CD4-positive, alpha-beta T cell treated with Interleukin-2 at 100 ng/mL for 4 hours (primary cell): Measurements from ENCODE around the gene ATM.
A peak's percentile ranks its signal among the peaks of the same experiment; 100 is the strongest.
"Not testable (repeated sequence)": the region's sequence is repeated elsewhere in the genome, so short reads cannot be mapped to it uniquely, and the experiment has no call there.

Source experiments
- DNase-seq: peaks from one replicate; pipeline ENCODE4 v3.0.0-alpha.2; 2020; ENCODE audit warnings: low spot score

ATM gene

DNA sequence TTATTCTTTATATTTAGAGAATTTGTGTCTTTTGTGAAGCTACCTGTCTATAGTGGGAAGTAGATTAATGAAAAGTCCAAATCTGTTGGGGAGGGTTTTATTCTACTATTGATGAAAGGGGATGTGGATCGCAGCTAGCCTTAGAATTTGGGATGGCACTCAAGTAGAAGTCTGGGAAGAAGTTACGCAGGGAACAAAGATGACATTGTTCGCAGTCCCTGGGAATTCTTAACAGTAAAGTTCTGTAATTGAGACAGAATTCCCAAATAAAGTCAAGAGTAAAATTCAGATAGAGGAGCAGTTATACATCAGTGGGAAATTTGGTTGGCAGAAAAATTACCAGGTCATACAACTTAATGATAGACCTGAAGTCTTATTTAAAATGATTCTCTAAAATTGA, 64.1 kb downstream of the ATM start:
- no peak for DNase-seq

DNA sequence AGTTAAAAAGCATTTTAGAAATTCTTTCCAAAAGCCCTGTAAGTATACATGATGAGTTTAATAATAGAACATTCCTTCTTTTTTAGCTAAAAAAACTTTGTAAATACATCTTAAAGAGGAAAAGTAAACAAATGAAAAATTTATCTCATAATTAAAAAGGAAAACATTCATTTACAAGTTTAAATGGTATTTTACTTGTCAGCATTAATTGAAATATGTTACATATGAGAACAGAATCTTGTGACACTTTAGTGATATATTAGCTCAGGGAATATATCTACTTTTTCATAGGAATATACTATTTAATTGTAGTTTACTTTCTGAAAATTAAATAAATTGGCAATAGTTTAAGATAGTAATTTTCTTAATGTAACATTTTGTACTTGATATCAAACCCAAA, 66.2 kb downstream of the ATM start:
- not testable (repeated sequence) for DNase-seq

DNA sequence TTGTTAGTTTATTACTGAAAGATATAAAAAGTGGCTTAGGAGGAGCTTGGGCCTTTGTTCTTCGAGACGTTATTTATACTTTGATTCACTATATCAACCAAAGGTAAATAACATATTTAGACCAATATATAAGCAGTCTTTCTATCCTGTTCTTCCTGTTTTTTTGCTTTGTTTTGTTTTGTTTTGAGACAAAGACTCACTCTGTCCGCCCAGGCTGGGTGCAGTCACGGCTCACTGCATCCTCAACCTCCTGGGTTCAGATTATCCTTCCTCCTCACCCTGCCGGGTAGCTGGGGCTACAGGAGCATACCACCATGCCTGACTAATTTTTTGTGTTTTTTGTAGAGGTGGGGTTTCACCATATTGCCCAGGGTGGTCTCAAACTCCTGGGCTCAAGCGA, 66.8 kb downstream of the ATM start:
- no peak for DNase-seq

DNA sequence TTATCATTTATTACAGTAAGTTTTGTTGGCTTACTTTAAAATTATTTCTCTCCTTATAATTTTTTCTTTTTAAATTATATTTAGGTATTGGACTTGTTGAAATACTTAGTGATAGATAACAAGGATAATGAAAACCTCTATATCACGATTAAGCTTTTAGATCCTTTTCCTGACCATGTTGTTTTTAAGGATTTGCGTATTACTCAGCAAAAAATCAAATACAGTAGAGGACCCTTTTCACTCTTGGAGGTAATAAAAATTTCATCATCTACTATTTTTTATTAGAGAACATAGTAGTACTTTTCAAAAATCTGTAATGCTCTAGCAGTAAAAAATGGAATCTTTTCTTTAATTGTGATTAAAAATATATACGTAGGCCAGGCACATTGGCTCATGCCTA, 70.4 kb downstream of the ATM start:
- DNase-seq: no peak

DNA sequence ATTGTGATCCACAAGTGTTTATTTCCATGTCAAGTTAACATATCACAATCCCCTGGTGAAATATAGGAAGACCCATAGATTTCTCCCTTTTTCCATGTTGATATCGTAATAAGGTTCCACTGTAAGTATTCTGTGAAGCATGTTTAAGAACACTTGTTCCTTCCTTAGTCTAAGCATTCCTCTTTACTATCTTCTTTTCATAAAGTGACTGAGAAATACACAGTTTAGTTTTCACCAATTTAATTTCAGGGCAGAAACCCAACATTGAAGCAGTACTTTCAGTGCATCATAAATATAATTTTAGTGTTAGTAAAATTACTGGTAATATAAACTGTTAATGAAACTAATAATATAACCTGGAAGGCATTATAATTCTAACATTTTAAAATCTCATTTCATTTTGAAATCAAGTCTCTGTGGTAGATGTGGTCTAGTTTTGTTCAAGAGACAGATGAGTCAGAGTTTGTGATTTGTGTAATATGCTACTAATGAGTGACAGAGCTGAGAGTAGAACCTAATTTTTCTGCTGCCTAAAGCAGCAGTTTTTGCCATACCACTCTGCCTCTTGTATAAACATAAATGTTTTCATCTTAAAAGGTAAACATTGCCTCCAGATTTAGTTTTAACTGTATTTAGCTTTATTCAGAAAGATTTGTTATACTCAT, 79.4 kb downstream of the ATM start:
- DNase-seq: peak; percentile 3

DNA sequence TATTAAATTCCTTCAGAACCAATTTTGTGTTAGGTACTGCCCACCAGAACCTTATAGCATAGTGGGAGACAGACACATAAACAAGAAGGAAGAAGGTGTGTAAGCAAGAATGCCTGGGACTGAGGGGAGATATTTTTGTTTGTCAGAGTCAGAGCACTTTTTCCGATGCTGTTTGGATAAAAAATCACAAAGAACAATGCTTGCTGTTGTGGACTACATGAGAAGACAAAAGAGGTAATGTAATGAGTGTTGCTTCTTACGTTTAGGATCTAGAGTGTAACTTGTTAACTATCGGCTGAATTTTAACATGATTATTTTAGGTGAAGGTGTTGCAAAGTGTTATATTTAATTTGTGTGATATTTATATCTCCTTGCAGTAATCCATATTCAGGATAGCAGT, 84.9 kb downstream of the ATM start:
- no peak for DNase-seq

DNA sequence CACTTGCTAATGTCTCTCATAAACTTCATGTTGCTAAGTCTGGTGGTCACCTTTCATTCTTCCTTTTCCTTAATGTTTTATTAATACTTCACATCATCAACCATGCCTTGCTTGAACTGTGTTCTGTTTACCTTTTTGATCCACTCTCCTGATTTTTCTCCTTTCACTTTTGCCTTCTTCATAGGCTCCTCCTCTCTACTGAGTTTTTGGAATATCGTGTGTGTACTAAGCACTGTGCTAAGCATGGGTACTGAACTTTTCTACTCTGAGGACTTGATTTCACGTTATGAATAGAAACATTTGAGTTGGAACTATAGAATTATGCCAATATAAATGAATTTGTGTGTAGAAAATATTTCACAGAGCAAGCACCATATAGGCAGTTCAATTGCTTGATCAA, 90.6 kb downstream of the ATM start:
- DNase-seq: no peak

DNA sequence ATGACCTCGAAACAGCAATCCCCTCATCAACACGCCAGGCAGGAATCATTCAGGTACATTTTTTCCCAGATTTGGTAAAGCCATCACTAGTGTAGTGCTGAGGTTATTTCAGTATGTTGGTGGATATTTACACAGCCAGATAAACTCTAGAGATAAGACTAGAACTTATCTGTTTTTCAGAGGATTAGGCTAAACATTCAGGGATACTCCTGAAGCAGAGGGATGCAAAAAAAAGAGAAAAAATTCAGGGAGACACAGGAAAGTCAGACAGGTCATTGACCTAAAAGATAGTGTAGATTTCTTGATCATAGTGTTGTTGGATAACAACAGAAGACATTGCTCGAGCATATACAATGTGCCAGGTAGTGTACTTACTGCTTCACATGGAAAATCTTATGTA, 93.2 kb downstream of the ATM start:
- no peak for DNase-seq

DNA sequence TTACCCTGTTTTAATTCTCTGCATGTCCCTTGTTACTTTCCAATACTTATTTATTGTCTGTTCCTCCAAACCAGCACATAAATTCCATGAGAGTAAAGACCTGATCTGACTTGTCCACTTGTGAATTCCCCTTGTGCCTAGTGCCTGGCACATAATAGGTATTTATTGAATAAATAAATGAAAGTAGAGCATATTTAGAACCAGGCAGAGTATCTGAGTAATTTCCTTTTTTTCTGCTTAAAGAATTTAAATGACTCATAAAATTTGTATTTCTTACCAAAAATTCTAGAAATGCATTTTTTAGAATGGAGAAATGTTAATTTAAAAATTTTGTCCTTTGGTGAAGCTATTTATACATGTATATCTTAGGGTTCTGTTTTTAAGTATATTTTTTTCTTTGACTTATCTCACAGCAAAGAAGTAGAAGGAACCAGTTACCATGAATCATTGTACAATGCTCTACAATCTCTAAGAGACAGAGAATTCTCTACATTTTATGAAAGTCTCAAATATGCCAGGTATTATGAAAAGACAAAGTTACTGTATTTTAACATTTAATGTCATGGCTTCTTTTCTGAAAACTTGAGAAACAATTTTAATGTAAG, 96.8 kb downstream of the ATM start:
- no peak for DNase-seq

DNA sequence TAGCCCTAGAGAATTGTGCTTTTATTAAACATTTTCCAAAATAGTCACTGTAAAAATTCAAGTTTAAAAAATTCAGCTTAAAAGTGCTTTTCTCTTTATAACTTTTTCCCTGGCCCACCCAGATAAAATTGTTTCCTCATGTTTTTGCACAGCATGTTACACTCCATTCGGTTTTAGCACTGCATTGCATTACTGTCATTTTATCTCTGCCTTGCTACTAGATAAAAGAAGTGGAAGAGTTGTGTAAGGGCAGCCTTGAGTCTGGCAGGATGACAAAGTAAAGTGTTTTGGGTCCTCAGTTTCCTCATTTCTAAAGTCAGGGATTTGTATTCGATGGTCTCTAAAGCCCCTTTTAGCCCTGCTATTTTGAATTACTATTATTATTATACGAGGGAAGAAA, 99.8 kb downstream of the ATM start:
- no peak for DNase-seq

DNA sequence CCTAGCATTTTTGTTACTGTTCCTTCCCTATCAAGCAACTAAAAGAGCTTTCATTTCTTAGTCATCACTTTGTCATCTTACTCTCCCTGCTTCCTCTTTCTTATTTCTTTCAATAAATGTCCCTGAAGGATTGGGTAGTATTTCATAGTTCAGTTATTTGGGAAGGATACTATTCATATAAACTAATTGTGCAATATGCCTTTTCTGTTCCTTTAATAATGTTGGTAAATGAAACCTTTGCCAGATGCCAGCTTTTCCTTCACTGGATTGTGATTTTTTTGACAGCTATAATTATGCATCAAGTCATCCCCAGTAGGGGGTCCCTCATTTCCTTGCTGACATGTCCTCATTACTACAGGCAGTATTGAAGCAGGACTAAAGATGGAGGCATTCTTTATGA, 101.7 kb downstream of the ATM start:
- DNase-seq: no peak

DNA sequence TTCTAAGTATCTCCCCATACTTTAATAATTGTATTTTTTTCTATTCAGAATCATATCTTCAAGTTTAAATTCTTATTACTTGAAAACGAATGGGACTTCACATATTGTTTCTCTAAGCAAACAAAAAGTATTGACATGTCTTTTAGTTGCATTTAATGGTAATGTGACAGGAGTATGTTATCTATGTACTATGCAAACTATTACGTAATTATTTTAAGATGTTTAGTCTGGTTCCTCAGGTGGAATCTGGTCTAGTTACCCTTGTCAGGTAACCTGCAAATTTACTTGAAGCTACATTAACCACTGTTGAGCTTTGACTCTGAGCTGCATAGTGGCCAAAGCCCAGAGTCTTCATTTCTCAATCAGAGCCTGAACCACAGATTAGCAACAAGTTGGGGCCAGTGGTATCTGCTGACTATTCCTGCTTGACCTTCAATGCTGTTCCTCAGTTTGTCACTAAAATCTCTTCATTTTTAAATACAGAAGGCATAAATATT, 110.6 kb downstream of the ATM start:
- no peak for DNase-seq

DNA sequence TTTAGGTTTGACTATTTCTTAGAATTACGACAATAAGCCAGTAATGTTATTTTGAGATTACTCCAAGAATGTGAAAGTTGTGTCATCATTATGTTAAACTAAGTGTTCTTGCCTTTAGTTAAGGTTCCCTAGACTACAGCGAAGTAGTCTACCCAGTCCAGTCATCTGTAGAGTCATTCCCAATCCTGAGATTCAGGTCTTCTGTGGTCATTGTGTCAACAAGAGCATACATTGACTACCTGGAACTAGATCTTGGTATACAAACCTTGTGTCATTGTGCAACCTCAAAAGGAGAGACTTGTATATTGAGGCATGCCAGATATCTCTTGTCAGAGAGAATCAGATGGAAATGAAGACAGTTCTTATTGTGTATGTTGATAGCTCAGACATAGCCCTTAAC, 115.9 kb downstream of the ATM start:
- DNase-seq: no peak

DNA sequence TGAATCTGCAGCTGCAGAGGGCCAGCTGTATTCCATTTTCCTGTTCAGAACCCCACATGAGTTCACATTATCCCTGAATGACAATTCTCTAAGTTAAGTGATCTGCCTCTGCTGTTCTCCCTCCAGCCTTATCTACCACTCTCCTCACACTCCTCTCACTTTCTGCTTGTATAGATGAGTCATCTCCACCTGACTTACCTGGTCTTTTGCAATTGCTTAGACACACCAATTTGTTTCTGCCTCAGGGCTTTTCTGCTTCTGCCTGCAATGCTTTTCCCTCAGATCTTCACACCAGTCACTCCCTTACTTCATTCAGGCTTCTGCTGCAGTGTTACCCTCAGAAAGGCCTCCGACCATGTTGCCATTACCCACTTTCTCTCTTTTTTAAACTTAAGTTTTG, 118.1 kb downstream of the ATM start:
- DNase-seq: no peak

DNA sequence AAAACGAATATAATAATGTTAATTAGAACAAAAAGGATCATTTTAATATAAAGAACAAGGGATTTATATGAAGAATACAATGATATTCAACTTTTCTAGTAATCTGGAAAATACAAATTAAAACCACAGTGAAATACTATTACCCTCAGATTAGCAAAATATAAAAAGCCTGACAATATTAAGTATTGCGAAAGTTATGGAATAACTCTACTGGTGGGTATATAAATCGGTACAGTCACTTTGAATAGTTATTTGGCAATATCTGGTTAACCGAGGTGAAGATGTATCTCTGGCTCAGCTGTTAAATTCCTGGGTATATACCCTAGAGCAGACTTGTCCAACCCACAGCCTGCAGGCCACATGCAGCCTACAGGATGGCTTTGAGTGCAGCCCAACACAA, 118.8 kb downstream of the ATM start:
- no peak for DNase-seq

DNA sequence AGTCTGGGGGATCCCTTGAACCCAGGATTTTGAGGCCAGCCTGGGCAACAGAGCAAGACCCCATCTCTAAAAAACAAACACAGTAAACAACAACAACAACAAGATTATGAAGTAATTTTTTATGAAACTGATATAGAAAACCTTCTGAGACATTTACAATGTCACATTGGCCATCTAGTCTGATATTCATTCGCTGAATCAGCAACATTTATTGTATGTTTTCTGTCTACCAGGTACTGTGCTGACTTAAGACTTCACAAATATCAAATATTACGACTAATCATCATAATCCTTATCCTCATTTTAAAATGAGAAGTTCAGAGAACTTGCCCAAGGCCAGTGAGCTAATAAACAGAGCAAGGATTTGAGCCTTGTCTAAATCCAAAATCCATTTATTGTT, 120.8 kb downstream of the ATM start:
- DNase-seq: no peak

DNA sequence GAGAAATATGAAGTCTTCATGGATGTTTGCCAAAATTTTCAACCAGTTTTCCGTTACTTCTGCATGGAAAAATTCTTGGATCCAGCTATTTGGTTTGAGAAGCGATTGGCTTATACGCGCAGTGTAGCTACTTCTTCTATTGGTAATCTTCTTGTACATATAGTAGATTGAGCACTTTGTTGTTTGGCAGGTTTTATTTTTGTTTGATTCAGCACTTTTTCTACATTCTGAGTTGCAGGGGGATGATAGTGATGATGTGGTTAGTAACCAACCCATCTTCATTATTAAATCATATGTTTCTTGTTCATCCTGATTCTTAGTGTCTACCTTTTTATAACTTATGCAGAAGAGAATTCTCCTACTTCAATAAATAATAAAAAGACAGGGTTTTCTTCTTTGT, 122.9 kb downstream of the ATM start:
- no peak for DNase-seq

DNA sequence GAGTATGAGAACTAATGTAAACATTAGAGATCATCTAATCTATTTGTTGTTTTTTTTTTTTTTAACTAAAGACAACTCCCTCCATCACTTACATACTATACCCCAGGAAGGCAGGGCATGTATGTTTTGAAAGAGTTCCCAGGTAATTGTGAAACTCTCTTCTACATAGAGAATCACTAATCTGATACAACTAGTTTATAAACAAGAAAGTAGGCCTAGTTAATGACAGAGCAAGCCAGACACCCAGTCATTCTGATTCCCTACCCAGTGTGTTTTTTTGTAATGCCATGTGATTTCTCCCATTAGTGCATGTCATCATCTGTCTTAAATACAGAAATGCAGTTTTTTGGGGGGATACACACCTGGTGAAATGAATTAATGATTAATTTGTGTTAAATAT, 123.6 kb downstream of the ATM start:
- no peak for DNase-seq

DNA sequence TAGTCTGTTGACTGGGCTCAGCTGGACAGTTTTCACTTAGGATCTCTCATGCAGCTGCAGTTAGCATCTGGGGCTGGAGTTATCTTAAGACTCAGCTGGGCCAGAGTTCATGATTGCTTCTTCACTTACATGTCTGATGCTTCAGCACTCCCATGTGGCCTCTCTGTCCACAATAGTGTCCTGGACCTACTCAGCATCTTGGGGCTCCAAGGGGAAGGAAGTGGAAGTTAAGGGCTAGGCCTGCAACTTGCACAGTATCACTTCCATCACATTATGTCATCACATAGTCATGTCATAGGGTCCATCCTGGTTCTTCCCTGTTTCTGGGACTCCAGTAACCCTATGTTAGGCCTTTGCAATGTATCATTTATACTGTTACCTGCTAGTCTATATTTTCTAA, 128.6 kb downstream of the ATM start:
- no peak for DNase-seq

DNA sequence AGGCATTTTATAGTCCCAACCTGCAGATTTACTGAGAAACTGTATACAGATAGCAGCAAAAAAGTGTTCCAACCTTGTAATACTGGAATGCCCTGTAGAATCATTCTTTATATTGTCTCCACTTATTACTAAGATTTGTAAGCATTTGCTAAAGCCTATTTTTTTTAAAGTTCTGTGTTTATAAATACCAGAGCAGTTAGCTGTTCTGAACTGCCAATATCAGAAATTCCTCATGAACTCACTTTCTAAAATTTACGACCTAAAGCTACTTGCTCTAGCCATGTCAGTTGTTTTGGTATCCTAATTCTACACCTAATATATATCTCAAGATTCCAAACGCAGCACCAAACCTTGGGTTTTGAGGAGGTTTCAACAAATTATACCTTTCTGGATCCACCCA, 141.3 kb downstream of the ATM start:
- DNase-seq: no peak

DNA sequence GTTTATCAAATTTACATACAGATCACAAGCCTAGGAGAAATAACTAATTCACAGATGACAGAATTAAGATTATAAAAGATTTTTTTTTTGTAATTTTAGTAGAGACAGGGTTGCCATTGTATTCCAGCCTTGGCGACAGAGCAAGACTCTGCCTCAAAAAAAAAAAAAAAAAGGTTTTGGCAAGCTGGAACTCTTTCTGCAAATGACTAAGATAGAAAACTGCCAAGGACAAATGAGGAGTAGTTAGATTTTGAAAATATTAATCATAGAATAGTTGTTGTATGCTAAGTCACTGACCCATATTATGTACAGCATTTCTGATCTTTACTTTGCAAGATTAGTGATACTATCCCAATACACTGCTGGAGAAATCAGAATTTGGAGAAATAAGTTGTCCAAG, 145.3 kb downstream of the ATM start:
- no peak for DNase-seq

DNA sequence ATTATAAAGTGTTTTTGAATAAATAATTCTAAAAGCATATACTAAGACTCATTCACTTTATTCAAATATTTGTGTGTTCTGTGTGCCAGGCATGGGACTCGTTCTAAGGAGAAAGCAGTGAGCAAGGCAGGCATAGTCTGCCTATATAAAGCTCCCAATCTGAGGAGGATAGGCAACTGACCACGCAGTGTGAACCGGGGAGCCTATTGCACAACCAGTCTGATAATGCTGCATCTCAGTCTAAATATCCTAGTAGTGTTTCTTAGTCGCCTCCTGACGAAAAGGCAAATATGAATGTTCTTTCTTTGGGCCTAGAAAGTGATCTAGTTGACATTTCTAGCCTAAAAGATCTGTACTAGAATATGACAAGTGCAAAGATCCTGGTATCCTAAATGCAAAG, 146.2 kb downstream of the ATM start:
- no peak for DNase-seq

DNA sequence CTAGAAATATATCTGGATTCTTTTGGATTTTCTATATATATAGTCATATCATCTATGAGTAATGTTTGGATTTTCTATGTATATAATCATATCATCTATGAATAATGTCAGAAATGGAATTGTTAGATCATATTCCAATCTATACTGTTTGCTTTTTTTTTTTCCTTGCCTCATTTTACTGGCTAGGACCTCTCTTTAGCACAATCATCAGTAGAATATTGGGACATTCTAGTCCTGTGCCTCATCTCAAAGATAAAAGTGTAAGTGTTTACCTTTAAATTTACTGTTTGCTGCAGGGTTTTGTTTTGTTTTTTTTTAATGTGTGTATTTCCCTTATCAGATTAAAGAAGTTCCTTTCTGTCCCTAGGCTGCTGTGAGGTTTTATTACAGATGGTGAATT, 147.4 kb downstream of the ATM start:
- DNase-seq: no peak

DNA sequence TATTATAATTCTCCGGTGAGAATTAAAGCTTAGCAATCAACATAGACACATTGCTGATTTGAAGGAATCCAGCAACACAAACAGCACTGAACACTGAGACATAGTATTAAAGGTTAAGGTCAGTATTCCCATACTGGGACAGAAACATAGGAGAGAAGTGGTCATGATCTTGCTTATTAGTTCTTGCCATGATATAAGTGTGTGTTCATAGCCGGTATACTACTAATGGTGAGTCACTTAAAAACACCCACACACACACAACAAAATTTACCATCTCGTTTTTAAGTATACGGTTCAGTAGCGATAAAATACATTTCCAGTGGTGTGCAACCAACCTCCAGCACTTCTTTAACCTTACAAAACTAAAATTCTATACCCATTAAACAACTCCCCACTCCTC, 148.1 kb downstream of the ATM start:
- no peak for DNase-seq
